ENCODE data around the gene C9orf43.
"Not testable (repeated sequence)": the region's sequence is repeated elsewhere in the genome, so short reads cannot be mapped to it uniquely, and the experiment has no call there.

C9orf43 gene

DNA sequence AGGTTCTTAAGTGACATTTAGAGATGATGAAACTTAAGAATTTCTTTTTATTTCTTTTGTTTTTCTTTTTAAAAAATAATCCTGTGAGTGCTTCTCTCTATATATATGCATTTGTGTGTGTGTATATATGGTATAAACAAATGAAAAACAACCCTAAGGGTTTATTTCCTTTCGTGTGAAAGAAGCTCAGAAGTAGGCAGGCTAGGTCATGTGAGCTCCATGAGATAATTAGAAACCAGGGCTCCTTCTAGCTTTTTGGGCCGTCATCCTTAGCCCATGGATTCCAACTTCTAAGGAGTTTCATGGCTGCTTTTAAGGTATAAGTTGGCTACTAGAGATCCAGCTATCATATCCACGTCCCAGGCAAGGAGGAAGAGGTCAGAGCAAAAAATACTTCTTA, 11.2 kb downstream of the C9orf43 start:
- DNase-seq (ENCODE audit: low read depth) = no peak

DNA sequence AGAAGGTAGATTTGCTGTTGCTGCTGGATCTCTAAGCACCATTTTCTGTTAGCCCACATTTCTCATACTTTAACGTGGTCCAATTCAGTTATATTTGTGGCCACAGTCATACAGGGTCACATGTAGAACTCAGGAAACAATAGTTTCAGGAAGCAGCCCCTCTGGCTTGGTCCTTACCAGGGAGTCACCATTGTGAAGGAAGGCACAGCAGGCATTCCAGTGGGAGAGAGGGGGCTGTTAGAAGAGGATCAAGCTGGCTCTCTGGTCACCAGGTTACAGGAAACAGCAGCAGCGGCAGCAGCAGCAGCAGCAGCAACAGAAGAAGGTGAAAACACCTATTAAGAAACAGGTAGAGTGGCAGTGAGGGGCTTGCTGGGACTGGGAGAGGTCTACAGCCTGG, 14.5 kb downstream of the C9orf43 start:
- DNase-seq (ENCODE audit: low read depth) = no peak

DNA sequence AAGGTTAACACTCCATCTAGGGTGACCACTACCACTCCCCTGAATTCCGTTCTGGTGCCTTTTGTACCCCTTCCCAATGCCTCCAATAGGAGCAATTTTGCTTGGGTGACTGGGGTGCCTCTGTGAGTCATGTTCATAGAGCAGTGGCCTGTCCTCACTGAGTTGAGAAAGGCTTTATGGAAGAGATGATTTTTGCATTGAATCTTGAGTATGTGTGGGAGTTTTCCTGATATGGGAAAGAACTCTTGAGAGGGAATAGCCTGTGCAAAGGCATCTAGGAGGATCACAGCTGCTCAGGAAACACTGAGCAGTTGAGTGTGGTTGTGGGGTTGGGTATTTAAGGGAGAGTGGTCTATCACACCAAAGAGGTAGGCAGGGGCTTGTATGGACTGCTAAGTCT, 16.2 kb downstream of the C9orf43 start:
- DNase-seq (ENCODE audit: low read depth) = no peak

DNA sequence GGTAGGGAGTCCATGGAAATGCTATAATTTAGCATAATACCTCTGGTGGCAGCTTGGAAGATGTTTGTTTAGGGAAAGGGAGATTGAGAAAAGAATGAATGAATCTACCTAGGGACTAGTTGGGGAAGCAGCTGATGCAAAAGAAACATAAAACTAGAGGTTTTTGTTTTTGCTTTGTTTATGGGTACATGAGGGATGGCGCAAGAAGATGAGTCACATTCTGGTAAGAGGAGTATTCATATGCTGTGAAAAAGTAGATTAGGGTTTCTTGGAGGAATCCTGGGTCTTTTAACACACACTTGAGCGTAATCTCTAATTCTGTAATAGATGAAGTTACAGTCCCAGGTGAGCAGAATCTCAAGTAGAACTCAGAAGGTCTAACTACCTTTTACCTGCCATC, 17.1 kb downstream of the C9orf43 start:
- peak; percentile 48 for DNase-seq (ENCODE audit: low read depth)

DNA sequence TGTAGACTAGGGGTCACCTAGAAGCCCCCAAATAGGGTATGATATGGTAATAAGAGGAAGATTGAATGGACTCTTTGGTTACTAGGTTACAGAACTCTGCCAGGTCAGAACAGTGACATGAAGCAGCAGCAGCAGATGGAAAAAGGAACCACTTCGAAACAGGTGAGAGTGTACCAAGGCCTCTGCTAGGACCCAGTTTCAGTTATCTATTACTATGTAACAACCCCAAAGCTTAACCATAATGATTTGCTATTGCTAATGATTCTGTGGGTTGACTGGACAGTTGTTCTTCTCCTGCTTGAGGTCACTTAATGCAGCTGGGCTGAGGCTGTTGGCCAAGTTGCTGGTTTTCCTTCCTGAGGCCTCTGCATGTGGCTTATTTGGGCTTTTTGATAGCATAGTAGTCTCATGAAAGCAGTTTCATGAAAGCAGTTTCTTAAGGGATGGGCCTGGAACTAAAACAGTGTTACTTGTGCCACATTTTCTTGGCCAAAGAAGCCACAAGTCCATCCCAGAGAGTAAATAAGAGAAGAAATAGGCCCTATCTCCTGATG, 17.6 kb downstream of the C9orf43 start:
- no peak for DNase-seq (ENCODE audit: low read depth)

DNA sequence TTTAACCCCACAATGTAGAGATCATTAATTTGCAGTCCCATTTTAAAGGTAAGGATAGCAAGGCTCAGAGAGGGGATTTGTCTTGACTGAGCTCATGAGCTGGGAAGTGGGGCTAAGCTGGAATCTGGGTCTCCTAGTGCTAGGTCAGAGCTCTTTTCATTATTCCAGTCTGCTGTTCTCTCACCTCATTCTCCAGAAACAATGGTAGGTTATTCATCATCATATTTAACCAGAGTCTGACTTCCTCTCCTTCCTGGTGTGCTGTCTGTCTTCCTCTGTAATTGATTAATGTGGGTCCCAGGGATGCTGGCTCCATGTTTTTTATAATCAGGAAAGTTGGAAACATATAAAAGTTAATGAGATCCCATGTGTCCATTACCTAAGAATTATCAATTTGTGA, 20.6 kb downstream of the C9orf43 start:
- DNase-seq (ENCODE audit: low read depth) = no peak

DNA sequence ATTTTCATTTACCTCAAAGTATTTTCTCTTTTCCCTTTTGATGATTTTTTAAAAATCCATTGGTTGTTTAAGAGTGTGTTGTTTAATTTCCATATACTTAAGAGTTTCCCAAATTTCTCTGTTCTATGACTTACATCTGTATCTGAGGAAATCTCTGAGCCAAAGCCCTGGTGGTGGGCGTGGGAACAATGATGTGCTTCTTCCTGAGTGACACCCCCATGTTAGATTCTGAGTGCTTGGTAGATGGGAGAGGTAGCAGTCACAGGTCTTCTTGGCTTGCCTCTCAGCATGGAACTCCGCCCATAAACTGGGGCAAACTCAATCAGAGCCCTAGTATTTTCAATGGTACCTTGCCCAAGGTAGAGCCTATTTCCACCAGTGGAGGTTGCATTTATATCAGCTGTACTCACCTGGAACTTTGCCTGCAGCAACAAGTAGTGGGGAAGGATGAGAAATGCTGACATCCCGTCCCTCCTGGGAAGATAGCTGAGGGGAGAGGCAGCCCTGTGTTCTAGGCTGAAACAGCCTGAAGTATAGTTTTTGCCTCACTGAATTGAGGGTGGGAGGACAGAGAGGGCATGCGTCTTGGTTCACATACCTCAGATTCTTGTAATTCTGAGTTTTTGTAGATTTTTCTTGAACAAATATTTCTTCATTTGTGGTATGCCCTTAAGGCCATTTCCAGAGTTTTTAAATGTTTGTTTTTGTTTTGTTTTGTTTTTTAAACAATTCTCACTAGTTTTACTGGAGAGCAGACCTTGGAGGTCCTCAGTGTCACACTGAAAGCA, 26.4 kb downstream of the C9orf43 start:
- DNase-seq (ENCODE audit: low read depth) = peak; percentile 6

DNA sequence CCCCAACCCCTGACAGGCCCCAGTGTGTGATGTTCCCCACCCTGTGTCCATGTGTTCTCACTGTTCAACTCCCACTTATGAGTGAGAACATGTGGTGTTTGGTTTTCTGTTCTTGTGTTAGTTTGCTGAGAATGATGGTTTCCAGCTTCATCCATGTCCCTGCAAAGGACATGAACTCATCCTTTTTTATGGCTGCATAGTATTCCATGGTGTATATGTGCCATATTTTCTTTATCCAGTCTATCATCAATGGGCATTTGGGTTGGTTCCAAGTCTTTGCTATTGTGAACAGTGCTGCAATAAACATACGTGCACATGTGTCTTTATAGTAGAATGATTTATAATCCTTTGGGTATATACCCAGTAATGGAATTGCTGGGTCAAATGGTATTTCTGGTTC, 27.2 kb downstream of the C9orf43 start:
- DNase-seq (ENCODE audit: low read depth) = not testable (repeated sequence)

DNA sequence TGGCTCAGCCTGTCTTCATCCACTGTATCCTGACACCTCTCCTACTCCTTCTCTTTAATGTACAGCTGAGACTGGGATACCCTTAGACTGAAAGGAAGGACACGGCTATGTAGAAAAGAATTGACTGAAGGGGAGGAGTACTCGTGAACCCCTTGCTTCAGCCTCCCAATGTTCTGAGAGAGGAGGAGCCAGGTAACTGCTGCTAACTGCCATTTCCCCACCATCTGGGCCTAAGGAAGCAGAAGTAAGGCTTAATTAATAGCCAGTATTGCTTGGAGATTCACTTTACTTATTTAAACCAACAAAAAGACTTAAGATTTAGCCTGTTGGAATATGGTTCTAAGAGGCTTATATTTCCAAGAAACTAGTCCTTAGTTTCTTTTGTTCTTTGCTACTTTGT, 34.2 kb downstream of the C9orf43 start:
- DNase-seq (ENCODE audit: low read depth) = no peak

DNA sequence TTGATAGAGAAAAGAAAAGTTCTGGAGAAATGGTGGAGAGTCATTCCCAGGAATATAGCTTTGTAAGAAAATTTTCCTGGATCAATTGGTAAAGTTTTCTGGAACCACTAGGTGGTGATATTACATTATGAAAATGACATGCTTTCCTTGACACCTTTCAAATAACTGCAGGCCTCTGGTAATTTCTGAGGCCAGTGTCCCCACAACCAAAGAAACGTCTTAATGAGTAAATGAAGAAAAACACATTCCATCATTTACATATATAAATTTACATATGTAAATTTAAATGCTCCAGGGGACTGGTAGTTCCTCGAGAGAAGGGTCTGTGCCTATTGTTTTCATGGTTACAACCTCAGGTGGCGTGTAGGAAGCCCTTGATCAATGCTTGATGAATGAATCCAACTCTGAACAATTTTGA, 35.8 kb downstream of the C9orf43 start:
- peak; percentile 68 for DNase-seq (ENCODE audit: low read depth)

DNA sequence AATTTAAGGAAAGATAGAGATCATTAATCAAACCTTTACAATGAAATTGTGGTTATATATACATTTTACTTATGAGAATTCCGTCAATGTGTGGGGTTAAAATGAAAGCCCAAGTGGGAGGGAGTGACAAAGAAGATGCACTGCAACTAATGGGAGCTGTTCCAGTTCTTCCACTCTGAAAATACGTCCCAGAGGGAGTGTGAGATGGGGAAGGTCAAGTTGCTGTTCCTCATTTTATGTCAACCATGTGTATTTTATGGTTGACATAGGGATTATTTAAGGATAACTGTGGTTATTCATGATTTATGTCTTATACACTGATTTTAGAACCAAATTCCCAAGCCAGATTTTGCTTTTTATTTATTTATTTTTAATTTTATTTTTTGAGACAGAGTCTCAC, 38.8 kb downstream of the C9orf43 start:
- DNase-seq (ENCODE audit: low read depth) = no peak

DNA sequence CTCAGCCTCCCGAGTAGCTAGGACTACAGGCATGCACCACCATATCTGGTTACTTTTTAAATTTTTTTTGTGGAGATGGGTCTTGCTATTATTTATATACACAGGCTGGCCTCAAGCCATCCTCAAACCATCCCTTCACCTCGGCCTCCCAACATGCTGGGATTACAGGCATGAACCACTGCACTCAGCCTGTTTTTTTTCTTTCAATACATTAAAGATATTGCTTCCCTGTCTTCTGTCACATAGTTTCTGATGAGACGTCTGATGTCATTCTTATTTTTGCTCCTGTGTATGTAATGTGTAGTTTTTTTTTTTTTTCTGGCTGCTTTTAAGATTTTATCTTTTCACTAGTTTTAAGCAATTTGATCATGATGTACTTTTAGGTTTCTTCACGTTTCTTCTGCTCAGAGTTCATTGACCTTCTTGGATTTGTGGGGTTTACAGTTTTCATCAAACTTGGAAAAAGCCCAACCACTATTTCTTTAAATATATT, 41.6 kb downstream of the C9orf43 start:
- DNase-seq (ENCODE audit: low read depth) = no peak

DNA sequence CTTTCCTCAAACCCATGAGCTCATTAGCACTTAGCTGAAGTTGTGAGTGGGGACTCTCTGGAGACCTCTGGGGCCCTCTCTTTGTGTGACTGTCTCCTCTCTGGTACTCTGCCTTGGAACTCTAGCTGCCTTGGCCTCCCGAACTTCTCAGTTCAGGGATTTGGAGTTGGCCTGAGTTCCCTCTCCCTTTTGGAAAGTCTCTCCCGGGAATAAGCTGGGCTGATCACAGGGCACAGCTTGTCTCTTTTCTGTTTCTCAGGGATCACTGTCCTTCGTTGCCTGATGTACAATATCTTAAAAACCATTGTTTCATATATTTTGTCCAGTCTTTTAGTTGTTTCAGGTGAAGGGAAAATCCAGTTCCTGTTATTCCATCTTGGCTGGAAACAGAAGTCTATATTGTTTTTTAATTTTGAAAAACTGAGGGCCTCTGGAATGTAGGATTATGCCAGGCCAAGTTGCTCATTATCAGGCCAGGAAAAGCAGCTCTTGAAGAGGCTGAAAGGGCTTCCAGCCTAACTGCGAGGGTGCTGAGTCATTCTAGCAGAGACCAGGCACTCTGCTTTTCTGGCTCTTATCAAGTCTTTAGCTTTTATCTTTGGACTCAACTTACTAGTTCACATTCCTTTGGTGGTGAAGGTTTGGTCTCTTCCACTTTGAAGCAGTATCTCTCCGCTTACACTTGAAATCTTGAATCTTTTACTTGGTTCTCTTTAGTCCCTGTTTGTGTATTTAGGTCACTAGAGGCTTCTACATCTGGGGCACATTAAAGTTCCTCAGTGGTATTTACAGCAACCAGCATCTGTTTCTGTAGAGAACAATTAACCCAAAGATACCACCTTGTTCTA, 44.6 kb downstream of the C9orf43 start:
- DNase-seq (ENCODE audit: low read depth) = peak; percentile 81

DNA sequence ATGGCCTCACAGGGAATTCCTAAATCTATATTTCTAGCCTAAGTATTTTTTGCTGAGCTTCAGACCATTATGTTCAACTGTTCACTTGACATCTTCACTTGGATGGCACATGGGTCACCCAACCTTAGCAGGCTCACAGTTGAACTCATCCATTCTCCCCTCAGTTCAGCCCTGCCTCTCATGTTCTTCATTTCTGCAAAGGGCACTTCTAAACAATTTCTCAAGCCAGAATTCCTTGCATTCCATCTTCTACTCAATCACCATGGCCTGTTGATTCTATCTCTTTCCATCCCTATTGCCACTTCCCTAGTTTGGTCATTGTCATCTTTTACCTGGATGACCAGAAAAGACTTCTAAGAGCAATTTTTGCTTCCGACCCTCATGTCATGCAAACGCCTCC, 45.7 kb downstream of the C9orf43 start:
- DNase-seq (ENCODE audit: low read depth) = peak; percentile 36

DNA sequence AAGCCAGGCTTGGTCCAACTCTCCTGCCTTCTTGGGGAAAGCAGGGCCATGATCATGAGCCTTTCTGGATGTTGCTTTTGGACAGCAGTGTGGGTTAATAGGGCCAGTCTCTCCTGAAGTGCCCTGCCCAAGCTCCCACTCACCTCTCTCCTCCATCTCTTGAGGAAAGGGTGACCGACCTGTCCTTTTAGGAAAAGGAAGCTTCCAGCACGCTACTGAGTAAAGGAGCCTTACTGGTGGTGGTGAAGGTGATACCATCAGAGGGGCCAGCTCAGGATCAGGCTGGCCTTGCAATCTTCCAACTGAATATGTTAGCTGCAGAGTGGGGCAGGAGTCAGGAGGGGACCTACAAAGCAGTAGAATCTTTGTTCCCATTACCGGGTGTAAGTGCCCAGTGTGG, 50.7 kb downstream of the C9orf43 start:
- no peak for DNase-seq (ENCODE audit: low read depth)

DNA sequence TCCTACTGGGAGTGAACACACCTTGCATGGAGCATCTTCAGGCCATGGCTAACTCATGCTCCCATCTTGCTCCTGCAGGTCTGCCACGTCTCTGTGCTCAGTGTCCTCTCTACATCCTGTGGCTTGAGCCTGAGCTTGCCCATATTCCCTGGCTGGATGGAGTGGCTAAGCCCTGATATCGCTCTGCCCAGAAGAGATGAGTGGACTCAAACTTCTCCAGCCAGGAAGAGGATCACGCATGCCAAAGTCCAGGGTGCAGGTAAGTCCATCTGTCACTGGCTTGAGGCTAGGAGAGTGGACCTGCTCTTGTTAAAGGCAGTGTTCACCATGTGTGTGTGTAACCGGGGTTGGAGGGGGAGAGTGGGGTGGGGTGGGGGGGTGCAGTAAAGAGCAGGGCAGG, 51.4 kb downstream of the C9orf43 start:
- no peak for DNase-seq (ENCODE audit: low read depth)

DNA sequence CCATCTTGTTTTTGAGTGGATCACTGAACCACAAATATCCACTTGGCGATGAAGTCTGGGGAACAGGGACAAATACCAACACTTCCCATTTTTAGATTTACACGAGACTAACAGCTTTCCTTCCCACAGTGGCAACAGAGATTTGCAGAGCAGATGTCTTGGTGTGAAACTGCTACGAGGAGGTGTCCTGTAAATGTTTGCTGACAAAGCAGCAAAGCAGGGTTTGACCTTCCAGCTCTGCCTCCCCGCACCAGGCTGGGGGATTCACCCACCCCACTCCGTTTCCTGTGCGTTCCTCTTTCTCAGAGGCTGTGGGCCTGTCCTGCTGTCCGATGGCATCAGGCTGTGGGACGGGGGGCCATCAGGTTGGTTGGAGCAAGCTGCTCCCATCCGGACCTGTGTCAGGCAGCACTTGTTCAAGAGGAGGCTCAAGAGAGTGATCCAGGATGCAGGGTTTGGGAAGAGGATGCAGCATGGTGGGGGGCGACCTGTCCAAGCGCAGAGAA, 52.3 kb downstream of the C9orf43 start:
- DNase-seq (ENCODE audit: low read depth) = no peak

DNA sequence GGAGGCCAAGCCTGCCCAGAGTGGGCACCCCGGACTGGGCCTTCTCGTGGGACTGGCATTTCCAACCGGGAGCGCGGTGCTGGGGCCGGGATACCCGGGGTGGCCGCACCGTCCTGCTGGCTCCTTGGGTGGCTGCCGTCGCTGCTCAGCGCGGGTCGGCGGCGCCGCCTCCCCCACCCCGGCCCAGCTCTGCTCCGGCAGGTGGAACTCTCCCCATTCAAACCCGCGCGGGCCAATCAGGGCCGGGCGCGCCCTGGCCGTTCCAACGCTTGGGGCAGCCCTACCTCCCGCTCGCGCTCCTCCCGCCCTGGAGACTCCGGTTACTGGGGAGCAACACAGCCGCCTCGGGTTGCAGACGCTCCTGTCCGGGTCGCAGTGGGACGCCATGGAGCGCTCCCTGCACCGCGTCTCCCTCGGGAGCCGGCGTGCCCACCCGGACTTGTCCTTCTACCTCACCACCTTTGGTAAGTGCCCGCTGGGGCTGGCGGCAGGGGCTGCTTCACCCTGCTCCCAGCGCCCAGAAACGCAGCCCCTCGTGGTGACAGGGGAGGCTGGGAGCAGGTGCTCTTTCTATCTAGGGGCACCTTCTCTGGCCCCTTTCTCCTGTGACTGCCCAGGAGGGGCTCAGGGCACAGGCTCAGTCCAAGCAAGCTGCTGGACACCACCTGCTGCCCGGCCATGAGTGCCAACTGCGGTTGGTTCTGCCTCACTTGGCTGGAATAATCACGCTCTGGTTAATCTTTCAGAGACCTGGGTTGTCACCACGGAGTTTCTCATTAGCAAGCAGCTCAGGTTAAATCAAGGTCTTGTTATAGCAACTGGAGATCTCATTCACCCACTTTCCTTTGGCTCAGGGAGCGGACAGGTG, 53.1 kb downstream of the C9orf43 start, which contains the start of gene RGS3:
RGS3 (plus strand) TSS at position 310 of the 868 bp plus-strand sequence; CDS start at position 386, 76 bp downstream.
- no peak for DNase-seq (ENCODE audit: low read depth)

DNA sequence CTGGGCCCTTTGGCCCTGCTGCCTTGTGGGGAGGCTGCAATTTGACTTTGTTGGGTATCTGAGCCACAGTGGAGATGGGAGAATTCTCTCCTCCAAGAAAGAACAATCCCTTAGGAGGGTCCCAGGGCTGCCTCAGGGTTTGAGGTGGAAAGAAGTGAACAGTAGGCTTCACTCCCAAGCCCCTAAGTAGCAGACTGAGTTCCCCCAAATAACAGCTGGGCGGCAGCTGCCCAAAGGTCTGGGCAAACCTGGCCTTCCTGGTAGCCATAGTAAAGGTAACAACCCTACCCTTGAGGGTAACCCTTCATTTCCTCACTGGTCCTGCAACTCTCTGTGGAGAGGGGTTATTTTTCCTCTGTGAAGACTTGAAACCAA, 53.7 kb downstream of the C9orf43 start:
- no peak for DNase-seq (ENCODE audit: low read depth)

DNA sequence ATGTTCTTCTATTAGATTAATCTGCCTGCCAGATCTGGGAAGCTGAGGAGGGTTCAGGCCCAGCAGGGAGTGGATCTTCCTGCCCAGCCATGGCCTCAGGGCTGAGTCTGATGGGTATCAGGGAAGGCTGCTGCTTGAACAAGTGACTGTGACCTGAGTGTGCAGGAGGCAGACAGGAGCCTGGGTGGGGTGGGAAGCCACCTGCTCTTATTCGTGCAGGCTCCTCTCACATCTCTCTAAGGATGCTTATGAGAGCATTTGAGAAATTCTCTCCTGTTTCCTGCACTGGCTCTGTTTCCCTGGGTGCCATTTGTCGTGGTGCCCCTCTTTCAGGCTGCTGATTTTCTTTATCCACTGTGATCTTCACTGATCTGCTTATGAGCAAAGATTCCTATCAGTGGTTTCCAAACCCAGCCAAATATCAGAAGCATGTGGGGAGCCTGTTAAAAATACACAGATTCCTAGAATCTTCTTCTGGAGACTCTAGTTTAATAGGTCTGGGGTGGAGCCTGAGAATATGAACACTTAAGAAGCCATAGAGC, 55.1 kb downstream of the C9orf43 start:
- DNase-seq (ENCODE audit: low read depth) = no peak

DNA sequence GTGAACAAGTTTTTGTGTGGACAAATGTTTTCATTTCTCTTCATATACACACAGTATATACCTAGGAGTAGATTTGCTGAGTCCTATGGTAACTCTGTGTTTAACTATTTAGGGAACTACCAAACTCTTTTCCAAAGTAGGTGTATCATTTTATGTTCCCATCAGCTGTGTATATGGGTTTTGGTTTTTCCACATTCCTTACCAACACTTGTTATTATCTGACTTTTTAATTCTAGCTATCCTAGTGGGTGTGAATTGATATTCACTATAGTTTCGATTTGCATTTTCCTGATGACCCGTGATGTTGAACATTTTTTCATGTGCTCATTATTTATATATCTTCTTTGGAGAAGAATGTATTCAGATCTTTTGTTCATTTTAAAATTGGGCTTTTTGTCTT, 56.6 kb downstream of the C9orf43 start:
- DNase-seq (ENCODE audit: low read depth) = no peak

Data from ELR (cell line).